GM06990 (cell line): Measurements from ENCODE around the gene DBH.

ENCODE experiments used
- DNase-seq: peaks from one replicate; pipeline ENCODE4 v3.0.0-alpha.2; 2011; ENCODE audit not compliant: insufficient read length; ENCODE audit errors: extremely low read depth
- H3K27me3 ChIP-seq: replicated peaks from 2 replicates; pipeline ENCODE4 v1.6.0; 2011; ENCODE audit warnings: low read length; ENCODE audit not compliant: control insufficient read depth, insufficient read depth
- H3K36me3 ChIP-seq: 2 replicates; pipeline ENCODE4 v1.5.1; 2011; ENCODE audit warnings: low read length; ENCODE audit not compliant: control insufficient read depth, insufficient read depth
- H3K4me3 ChIP-seq: replicated peaks from 2 replicates; pipeline ENCODE4 v1.5.1; 2011; ENCODE audit warnings: low read depth, mild to moderate bottlenecking, control low read depth, low read length
- CTCF ChIP-seq: IDR thresholded peaks from 2 replicates; pipeline ENCODE4 v1.5.1; 2011; ENCODE audit warnings: low read length, control low read depth, mild to moderate bottlenecking, inconsistent platforms; ENCODE audit not compliant: insufficient read depth, poor library complexity, severe bottlenecking

DBH gene

GRCh38 chr9:133685653-133686609 is 49.8 kb downstream of the DBH start:
- TF ChIP-seq CTCF, result no peak
- Histone ChIP-seq H3K36me3 (no peaks in the 10 kb centered on the region), H3K4me3 (no peak overlapping the region), H3K27me3 (no peaks in the 10 kb centered on the region; the same call in 1 of the 2 replicates)
- no peak for DNase-seq

- H3K27me3 ChIP-seq, result no peaks in the 10 kb centered on the region; the same call in 1 of the 2 replicates
- no peak for DNase-seq
- H3K36me3 ChIP-seq, result no peaks in the 10 kb centered on the region
- TF ChIP-seq CTCF, result no peak
- no peak overlapping the region for H3K4me3 ChIP-seq
Observed at GRCh38 chr9:133686642-133687575, 50.7 kb downstream of the DBH start.

GRCh38 chr9:133687856-133688761 is 51.9 kb downstream of the DBH start:
- no peak overlapping the region for H3K4me3 ChIP-seq
- no peaks in the 10 kb centered on the region for H3K36me3 ChIP-seq
- no peaks in the 10 kb centered on the region; the same call in 1 of the 2 replicates for H3K27me3 ChIP-seq
- no peak for DNase-seq
- no peak for TF ChIP-seq CTCF

GRCh38 chr9:133689151-133689763 is 53.1 kb downstream of the DBH start:
- Histone ChIP-seq H3K4me3 (no peak overlapping the region), H3K36me3 (no peaks in the 10 kb centered on the region), H3K27me3 (no peaks in the 10 kb centered on the region; the same call in 1 of the 2 replicates)
- no peak for TF ChIP-seq CTCF
- no peak for DNase-seq

- no peak for DNase-seq
- no peak overlapping the region for H3K4me3 ChIP-seq
- H3K36me3 ChIP-seq, result no peaks in the 10 kb centered on the region
- no peaks in the 10 kb centered on the region; the same call in 1 of the 2 replicates for H3K27me3 ChIP-seq
- TF ChIP-seq CTCF, result no peak
Observed at GRCh38 chr9:133690081-133690561, 54.0 kb downstream of the DBH start.
